ENCODE results near the gene SLFN14.
"Not testable (repeated sequence)": the region's sequence is repeated elsewhere in the genome, so short reads cannot be mapped to it uniquely, and the experiment has no call there.

SLFN14 gene

DNA sequence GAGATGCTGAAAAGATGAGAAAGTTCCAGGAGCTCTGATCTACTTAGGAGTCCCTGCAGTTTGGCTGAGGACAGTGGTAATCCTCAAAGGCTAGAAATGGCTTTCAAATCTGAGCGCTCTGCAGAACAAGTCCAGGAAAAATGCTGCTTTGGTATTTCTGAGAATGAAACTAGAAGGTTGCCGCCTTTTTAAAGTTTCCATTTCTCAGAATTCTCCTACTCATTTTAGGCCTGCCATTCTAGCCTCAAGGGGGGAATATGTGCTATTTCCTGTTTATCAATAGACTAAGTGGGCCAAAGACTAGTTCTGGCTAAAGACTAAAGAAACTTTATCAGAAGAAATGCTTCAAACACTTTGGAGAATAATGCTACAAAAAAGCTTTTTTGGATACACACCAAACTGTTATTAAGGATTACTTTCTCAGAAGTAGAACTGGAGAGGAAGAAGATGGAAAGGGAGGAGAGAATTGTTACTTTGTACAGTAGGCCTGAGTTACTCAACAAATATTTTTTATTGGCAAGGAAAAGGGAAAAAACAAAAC, 22.9 kb downstream of the SLFN14 start, which contains the start of gene SLFN12L:
TSS of gene SLFN12L (minus strand) at position 78 of the 541 bp plus-strand sequence. CDS start 15,314 bp downstream, outside the sequence.
- H3K36me3 ChIP-seq: no peaks in the 10 kb centered on the region
- H3K27me3 ChIP-seq (ENCODE audit: insufficient read depth, low read depth, severe bottlenecking): peaks cover 10% of the 10 kb centered on the region
- H3K27ac ChIP-seq: peak within 1 kb of the TSS; percentile 31; the same call in 1 of the 2 replicates
- TF ChIP-seq, protein P1, sequence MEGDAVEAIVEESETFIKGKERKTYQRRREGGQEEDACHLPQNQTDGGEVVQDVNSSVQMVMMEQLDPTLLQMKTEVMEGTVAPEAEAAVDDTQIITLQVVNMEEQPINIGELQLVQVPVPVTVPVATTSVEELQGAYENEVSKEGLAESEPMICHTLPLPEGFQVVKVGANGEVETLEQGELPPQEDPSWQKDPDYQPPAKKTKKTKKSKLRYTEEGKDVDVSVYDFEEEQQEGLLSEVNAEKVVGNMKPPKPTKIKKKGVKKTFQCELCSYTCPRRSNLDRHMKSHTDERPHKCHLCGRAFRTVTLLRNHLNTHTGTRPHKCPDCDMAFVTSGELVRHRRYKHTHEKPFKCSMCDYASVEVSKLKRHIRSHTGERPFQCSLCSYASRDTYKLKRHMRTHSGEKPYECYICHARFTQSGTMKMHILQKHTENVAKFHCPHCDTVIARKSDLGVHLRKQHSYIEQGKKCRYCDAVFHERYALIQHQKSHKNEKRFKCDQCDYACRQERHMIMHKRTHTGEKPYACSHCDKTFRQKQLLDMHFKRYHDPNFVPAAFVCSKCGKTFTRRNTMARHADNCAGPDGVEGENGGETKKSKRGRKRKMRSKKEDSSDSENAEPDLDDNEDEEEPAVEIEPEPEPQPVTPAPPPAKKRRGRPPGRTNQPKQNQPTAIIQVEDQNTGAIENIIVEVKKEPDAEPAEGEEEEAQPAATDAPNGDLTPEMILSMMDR (IDR thresholded peaks at IDR 0.05; ENCODE audit: low read depth, low read length): no peak
- DNase-seq: peak; percentile 41
- H3K4me3 ChIP-seq (ENCODE audit: low read depth, low read length): no peak within 1 kb of the TSS
- no peaks in the 10 kb centered on the region for H3K9me3 ChIP-seq (ENCODE audit: severe bottlenecking)

DNA sequence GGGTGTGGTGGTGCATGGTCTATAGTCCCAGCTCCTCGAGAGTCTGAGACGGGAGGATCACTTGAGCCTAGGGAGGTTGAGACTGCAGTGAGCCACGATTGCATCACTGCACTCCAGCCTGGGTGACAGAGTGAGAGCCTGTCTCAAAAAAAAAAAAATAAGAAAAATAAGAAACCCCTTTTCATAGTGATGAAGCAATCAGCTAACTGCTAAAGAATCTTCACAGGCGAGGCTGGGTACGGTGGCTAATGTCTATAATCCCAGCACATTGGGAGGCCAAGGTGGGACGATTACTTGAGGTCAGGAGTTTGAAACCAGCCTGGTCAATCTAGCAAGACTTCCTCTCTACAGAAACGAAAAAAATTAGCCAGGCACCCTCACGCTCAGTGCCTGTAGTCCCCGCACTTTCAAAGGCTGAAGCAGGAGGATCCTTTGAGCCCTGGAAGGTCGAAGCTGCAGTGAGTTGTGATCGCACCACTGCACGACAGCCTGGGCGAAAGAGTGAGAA, 23.9 kb downstream of the SLFN14 start:
- no peaks in the 10 kb centered on the region for H3K36me3 ChIP-seq
- no peaks in the 10 kb centered on the region for H3K9me3 ChIP-seq (ENCODE audit: severe bottlenecking)
- H3K27ac ChIP-seq: no peak overlapping the region
- TF ChIP-seq, protein P1 (IDR thresholded peaks at IDR 0.05; ENCODE audit: low read depth, low read length): no peak
- no peak for DNase-seq
- H3K27me3 ChIP-seq (ENCODE audit: insufficient read depth, low read depth, severe bottlenecking): peaks cover 10% of the 10 kb centered on the region
- H3K4me3 ChIP-seq (ENCODE audit: low read depth, low read length): no peak overlapping the region

DNA sequence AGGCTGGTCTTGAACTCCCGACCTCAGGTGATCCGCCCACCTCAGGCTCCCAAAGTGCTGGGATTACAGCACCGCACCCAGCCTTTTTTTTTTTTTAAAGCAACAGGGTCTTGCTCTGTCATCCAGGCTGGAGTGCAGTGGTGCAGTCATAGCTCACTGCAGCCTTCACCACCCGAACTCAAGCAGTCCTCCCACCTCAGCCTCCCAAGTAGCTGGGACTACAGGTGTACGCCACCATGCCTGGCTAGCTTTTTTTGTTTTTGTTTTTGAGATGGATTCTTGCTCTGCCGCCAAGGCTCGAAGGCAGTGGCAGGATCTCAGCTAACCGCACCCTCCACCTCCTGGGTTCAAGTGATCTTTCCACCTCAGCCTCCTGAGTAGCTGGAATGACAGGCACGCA, 25.2 kb downstream of the SLFN14 start:
- not testable (repeated sequence) for H3K36me3 ChIP-seq; H3K9me3 ChIP-seq (ENCODE audit: severe bottlenecking); H3K27me3 ChIP-seq (ENCODE audit: insufficient read depth, low read depth, severe bottlenecking); H3K27ac ChIP-seq; H3K4me3 ChIP-seq (ENCODE audit: low read depth, low read length); DNase-seq

DNA sequence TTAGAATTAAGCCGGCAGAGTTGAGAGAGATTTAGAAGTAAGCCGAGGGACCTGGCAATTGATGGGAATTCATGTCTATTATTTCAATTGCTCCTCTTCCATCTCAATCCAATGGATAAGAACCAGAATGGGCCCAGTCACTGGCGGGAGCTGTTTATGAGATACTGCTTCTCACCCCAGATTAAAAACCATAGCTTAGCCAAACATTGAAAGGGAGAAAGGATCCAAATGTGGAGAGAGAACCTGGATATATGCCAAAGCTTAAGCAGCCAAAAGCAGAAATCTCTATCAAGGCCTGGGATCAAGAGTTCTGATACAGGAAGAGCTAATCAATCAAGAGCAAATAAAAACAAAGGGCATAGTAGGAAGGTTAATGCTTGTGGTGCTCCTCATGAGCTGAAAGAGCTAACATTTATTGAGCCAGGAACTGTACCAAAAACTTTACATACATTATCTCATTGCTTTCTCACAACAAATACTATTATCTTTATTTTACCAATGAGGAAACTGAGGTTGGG, 26.0 kb downstream of the SLFN14 start:
- TF ChIP-seq, protein P1 (IDR thresholded peaks at IDR 0.05; ENCODE audit: low read depth, low read length): no peak
- Histone ChIP-seq H3K27me3 (ENCODE audit: insufficient read depth, low read depth, severe bottlenecking) (peaks cover 2% of the 10 kb centered on the region), H3K4me3 (ENCODE audit: low read depth, low read length) (no peak overlapping the region), H3K36me3 (no peaks in the 10 kb centered on the region), H3K9me3 (ENCODE audit: severe bottlenecking) (no peaks in the 10 kb centered on the region), H3K27ac (no peak overlapping the region)
- no peak for DNase-seq

DNA sequence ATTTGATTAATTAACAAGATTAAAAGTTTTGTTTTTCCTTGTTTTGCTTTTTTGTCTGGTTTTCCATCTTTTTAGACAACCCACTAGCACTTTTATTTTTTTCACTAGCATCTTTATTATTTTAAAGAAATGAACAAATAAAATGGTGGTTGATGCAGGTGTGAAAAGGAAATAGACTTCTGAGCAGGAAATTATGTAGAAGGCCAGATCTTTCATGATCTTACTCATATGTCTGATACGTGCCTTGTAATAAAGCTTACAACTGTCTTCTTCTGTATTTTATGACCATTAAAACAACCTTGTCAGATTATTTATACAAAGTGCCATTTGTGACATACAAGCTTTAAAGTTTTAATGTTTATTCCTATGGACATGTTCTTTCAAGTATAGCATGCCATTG, 29.5 kb downstream of the SLFN14 start:
- Histone ChIP-seq H3K36me3 (no peaks in the 10 kb centered on the region), H3K27ac (no peak overlapping the region), H3K9me3 (ENCODE audit: severe bottlenecking) (no peaks in the 10 kb centered on the region), H3K27me3 (ENCODE audit: insufficient read depth, low read depth, severe bottlenecking) (peaks cover 8% of the 10 kb centered on the region), H3K4me3 (ENCODE audit: low read depth, low read length) (no peak overlapping the region)
- TF ChIP-seq, protein P1 (IDR thresholded peaks at IDR 0.05; ENCODE audit: low read depth, low read length): no peak
- DNase-seq: no peak

DNA sequence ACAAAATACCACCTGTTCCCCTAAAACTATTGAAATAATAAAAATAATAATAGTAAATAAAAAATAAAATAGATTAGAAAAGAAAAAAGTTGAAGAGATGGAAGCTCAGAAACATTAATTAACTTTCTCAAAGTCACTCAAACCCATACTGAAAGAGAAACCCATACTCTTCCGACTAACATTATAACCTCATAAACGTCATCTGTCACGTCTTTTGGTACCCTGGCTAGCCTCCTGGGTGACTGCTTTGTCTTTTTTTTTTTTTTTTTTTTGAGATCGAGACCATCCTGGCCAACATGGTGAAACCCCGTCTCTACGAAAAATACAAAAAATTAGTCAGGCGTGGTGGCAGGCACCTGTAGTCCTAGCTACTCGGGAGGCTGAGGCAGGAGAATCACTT, 30.8 kb downstream of the SLFN14 start:
- Histone ChIP-seq H3K27me3 (ENCODE audit: insufficient read depth, low read depth, severe bottlenecking) (peaks cover 9% of the 10 kb centered on the region), H3K36me3 (no peaks in the 10 kb centered on the region), H3K27ac (no peak overlapping the region), H3K9me3 (ENCODE audit: severe bottlenecking) (no peaks in the 10 kb centered on the region), H3K4me3 (ENCODE audit: low read depth, low read length) (no peak overlapping the region)
- no peak for DNase-seq
- TF ChIP-seq, protein P1 (IDR thresholded peaks at IDR 0.05; ENCODE audit: low read depth, low read length): no peak

DNA sequence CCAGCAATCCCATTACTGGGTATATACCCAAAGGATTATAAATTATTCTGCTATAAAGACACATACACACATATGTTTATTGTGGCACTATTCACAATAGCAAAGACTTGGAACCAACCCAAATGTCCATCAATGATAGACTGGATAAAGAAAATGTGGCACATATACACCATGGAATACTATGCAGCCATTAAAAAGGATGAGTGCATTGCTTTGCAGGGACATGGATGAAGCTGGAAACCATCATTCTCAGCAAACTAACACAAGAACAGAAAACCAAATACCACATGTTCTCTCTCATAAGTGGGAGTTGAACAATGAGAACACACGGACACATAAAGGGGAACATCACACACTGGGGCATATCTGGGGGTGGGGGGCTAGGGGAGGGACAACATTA, 31.3 kb downstream of the SLFN14 start:
- H3K4me3 ChIP-seq (ENCODE audit: low read depth, low read length); DNase-seq; H3K9me3 ChIP-seq (ENCODE audit: severe bottlenecking); H3K36me3 ChIP-seq; H3K27ac ChIP-seq: not testable (repeated sequence)
- H3K27me3 ChIP-seq (ENCODE audit: insufficient read depth, low read depth, severe bottlenecking): peaks cover 14% of the 10 kb centered on the region
